NCI-H2196 (cell line): Measurements from ENCODE around the gene TOX2.

Source experiments
- DNase-seq: peaks from one replicate; lab custom pipeline; 2025; ENCODE audit not compliant: unreplicated experiment; lab: John Stamatoyannopoulos, UW

Gene TOX2

GRCh38 chr20:43914311-43915210, at the start of gene TOX2:
Gene TOX2, plus strand, starts transcription at chr20:43914852. Its CDS starts 40 bp downstream, at chr20:43914892.
- peak; percentile 54 for DNase-seq

- no peak for DNase-seq
Measured at GRCh38 chr20:43868091-43868490, 46.6 kb upstream of the TOX2 start.

GRCh38 chr20:43870484-43870883, 44.2 kb upstream of the TOX2 start:
- DNase-seq = no peak

GRCh38 chr20:43878776-43879175, 35.9 kb upstream of the TOX2 start:
- no peak for DNase-seq

GRCh38 chr20:43893930-43894329, 20.7 kb upstream of the TOX2 start:
- DNase-seq = no peak

GRCh38 chr20:43894491-43894890, 20.2 kb upstream of the TOX2 start:
- DNase-seq = no peak

- no peak for DNase-seq
Measured at GRCh38 chr20:43895235-43895634, 19.4 kb upstream of the TOX2 start.

GRCh38 chr20:43899274-43900120, 15.2 kb upstream of the TOX2 start:
- no peak for DNase-seq

GRCh38 chr20:43900121-43900466, 14.6 kb upstream of the TOX2 start:
- no peak for DNase-seq

- DNase-seq = no peak
Measured at GRCh38 chr20:43900496-43900895, 14.2 kb upstream of the TOX2 start.

- no peak for DNase-seq
Measured at GRCh38 chr20:43901296-43901695, 13.4 kb upstream of the TOX2 start.

- no peak for DNase-seq
Measured at GRCh38 chr20:43903953-43904826, 10.5 kb upstream of the TOX2 start.

GRCh38 chr20:43904827-43905177, 9.8 kb upstream of the TOX2 start:
- DNase-seq = no peak

GRCh38 chr20:43906505-43907034, 8.1 kb upstream of the TOX2 start:
- DNase-seq = no peak

GRCh38 chr20:43909211-43909610, 5.4 kb upstream of the TOX2 start:
- DNase-seq = no peak

- no peak for DNase-seq
Measured at GRCh38 chr20:43909720-43910119, 4.9 kb upstream of the TOX2 start.

GRCh38 chr20:43910564-43910963, 4.1 kb upstream of the TOX2 start:
- DNase-seq = no peak

GRCh38 chr20:43911066-43911465, 3.6 kb upstream of the TOX2 start:
- no peak for DNase-seq

- DNase-seq = no peak
Measured at GRCh38 chr20:43913291-43914025, 1.2 kb upstream of the TOX2 start.
